Mucosa of gallbladder (tissue), 1 donor: ENCODE results near the gene IL33. TPM values are rescaled to one million over a fixed set of nuclear protein-coding genes. Genes with fewer than 3 reads are reported as not detected.

Experiments used
- DNase-seq: peaks from one replicate; pipeline ENCODE4 v3.0.0-alpha.2; 2020; ENCODE audit warnings: low spot score
- total RNA-seq: library from RNA; stranded (reverse); gene quantifications from one replicate; pipeline ENCODE4 v1.2.1, GENCODE V29; 2021
- donor health status: DM: no; HTN: no; CAD: no.

The IL33 gene
- total RNA-seq, 1 donor from 2014 or later = 17.7 TPM

DNA sequence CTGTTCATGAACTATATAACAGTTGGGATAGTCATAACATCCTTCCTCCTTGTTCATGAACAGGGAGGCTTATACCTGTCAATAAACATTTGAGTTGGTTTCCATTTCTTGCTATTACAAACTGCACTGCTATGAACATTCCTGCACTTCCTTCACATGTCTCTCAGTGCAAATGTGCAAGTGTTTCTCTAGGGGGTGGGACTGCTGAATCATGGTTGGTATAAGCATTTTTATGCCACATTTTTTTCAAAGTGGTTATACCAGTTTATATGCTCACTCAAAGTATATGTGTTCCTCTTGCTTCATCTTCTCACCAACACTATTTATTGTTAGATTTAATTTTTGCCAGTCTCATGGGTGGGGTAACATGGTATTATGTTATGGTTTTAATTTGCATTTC lies 86.8 kb downstream of the IL33 start:
- no peak for DNase-seq

DNA sequence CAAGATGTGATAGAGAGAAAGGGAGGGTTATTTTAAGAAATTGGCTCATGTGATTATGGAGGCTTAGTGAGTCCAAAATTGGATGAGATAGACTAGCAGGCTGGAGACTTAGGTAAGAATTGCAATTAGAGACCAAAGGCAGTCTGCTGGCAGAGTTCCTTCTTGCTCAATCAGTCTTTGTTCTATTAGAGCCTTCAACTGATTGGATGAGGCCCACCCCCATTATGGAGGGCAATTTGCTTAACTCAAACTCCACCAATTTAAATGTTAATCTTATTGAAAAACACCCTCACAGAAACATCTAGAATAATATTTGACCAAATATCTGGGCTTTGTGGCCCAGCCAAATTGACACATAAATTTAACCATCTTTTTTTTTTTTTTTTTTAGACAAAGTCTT lies 88.6 kb downstream of the IL33 start:
- DNase-seq = no peak

DNA sequence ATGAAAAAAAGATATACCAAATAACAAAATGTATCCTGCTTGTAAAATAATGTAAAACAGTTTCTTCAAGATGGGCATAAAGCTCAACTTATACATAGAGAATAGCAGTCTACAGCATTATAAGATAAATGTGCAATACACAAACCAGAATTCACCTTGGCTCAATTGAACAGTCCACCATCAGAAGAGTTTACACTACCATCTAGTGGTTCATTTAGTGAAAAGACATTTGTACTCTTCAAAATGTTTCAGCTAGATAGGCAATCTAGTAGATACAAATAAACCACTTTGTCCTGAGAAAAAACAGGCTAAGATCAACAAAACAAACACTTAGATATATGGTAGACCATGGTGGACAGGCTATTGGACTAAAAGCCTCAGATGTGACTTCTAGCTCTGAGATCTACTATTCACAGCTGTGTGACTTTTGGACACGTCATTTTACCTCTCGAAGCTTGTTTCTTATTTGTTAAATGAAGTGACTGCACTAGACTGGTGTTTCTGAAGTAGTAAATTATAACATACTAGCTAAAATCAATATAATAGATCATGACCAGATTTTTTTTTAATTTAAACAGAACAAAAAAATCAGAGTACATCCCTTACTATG lies 90.5 kb downstream of the IL33 start:
- no peak for DNase-seq

Other genes starting within 250 kb of the IL33 start
- 12.7 TPM for gene RANBP6, start 200.2 kb upstream of the IL33 start, total RNA-seq
- gene TPD52L3, start 112.6 kb downstream of the IL33 start, total RNA-seq = not detected
- gene UHRF2, start 197.4 kb downstream of the IL33 start, total RNA-seq = 33.3 TPM